Keratinocyte (primary cell): ENCODE results near the gene CSHL1. TPM values are rescaled to one million over a fixed set of nuclear protein-coding genes. Genes with fewer than 3 reads are reported as not detected.

Experiments
- DNase-seq: peaks from one replicate; pipeline ENCODE4 v3.0.0-alpha.2; 2011; ENCODE audit warnings: low read depth, missing footprints, low spot score
- FAIRE-seq: peaks from 2 replicates; lab custom pipeline; 2011; peaks lifted over from hg19 to GRCh38; lab: Jason Lieb, UNC
- H2AFZ ChIP-seq: 2 replicates; pipeline ENCODE4 v1.6.0; 2012; ENCODE audit warnings: low read length, control low read depth, inconsistent platforms; ENCODE audit not compliant: control insufficient read depth
- H3K27ac ChIP-seq: 2 replicates; pipeline ENCODE4 v1.5.1; 2011; ENCODE audit warnings: low read length; ENCODE audit not compliant: control insufficient read depth, insufficient read depth
- H3K27me3 ChIP-seq: 3 replicates; pipeline ENCODE4 v1.6.0; 2011; ENCODE audit warnings: low read length; ENCODE audit not compliant: control insufficient read depth, insufficient read depth; ENCODE audit errors: extremely low read depth
- H3K36me3 ChIP-seq, 2 experiments: 2 replicates in 1 of 2; 3 replicates in 1 of 2; pipeline ENCODE4 v1.5.1; 2011; ENCODE audit warnings: low read length in 2 of 2, mild to moderate bottlenecking in 1 of 2; ENCODE audit not compliant: control insufficient read depth in 2 of 2, insufficient read depth in 2 of 2; ENCODE audit errors: extremely low read depth in 1 of 2
- H3K4me1 ChIP-seq: 3 replicates; pipeline ENCODE4 v1.5.1; 2011; ENCODE audit warnings: low read length; ENCODE audit not compliant: control insufficient read depth, insufficient read depth; ENCODE audit errors: extremely low read depth
- H3K4me2 ChIP-seq: 3 replicates; pipeline ENCODE4 v1.6.0; 2011; ENCODE audit warnings: low read depth, low read length; ENCODE audit not compliant: control insufficient read depth, insufficient read depth; ENCODE audit errors: extremely low read depth
- H3K4me3 ChIP-seq, 3 experiments: fragments of 200-600 bp in 1 of 3; sonication (generic) in 1 of 3; 2 replicates in 2 of 3; 3 replicates in 1 of 3; pipeline ENCODE4 v1.5.1; 2011 to 2016; ENCODE audit warnings: low read length in 3 of 3, mild to moderate bottlenecking in 3 of 3, control low read depth in 2 of 3, inconsistent platforms in 1 of 3, low read depth in 1 of 3, mixed read lengths in 1 of 3, mixed run types in 1 of 3, moderate library complexity in 1 of 3; ENCODE audit not compliant: control insufficient read depth in 2 of 3, insufficient read depth in 2 of 3; ENCODE audit errors: extremely low read depth in 1 of 3
- H3K79me2 ChIP-seq: 2 replicates; pipeline ENCODE4 v1.6.0; 2012; ENCODE audit warnings: low read length; ENCODE audit not compliant: control insufficient read depth, insufficient read depth
- H3K9ac ChIP-seq: 3 replicates; pipeline ENCODE4 v1.6.0; 2011; ENCODE audit warnings: low read length; ENCODE audit not compliant: control insufficient read depth, insufficient read depth; ENCODE audit errors: extremely low read depth
- H3K9me1 ChIP-seq: 3 replicates; pipeline ENCODE4 v1.6.0; 2011; ENCODE audit warnings: low read length; ENCODE audit not compliant: control insufficient read depth, insufficient read depth; ENCODE audit errors: extremely low read depth
- H3K9me3 ChIP-seq: 2 replicates; pipeline ENCODE4 v1.5.1; 2012; ENCODE audit warnings: low read depth, low read length; ENCODE audit not compliant: control insufficient read depth
- H4K20me1 ChIP-seq: 3 replicates; pipeline ENCODE4 v1.6.0; 2011; ENCODE audit warnings: low read length; ENCODE audit not compliant: control insufficient read depth, insufficient read depth; ENCODE audit errors: extremely low read depth
- CTCF ChIP-seq, 3 experiments: IDR thresholded peaks in 1 of 3; conservative IDR thresholded peaks in 1 of 3; optimal IDR thresholded peaks in 1 of 3; 2 replicates in 2 of 3; 3 replicates in 1 of 3; pipeline versions ENCODE3 to v1.5.1; 2011; ENCODE audit warnings: low read length in 3 of 3, mild to moderate bottlenecking in 3 of 3, moderate library complexity in 2 of 3, control low read depth in 1 of 3, inconsistent platforms in 1 of 3; ENCODE audit not compliant: insufficient read depth in 2 of 3; ENCODE audit errors: extremely low read depth in 1 of 3
- EZH2 ChIP-seq: IDR thresholded peaks from one replicate; pipeline ENCODE4 v1.6.1; 2012; ENCODE audit warnings: inconsistent platforms, mild to moderate bottlenecking, low read length, moderate library complexity
- dilution Hi-C: fragments of 300-500 bp; cut with MboI; formaldehyde crosslinking; loops from one replicate; pipeline ENCODE4 v1.7.0; 2020; ENCODE audit warnings: low sequenced_read_pairs; ENCODE audit not compliant: extremely low pct_ligation_motif_present
- polyA plus RNA-seq, 5 experiments: library from polyadenylated mRNA; depleted of rRNA in 3 of 5; stranded (reverse) in 3 of 5; stranded (forward) in 1 of 5; unstranded in 1 of 5; fragments of >200 nt; gene quantifications; 1 replicate in 1 of 5; 2 replicates in 3 of 5; 3 replicates in 1 of 5; pipeline versions ENCODE4 v1.2.1 to v1.2.3, GENCODE V29; 2011 to 2012; ENCODE audit warnings: missing spikeins in 2 of 5, low read depth in 1 of 5, low replicate concordance in 1 of 5

The CSHL1 gene
- polyA plus RNA-seq, 1 donor (not counting 4 experiments of a cell fraction or from before 2014, with no cell fraction given) = not detected

GRCh38 chr17:63947711-63948330, 36.8 kb upstream of the CSHL1 start:
- no peaks in the 10 kb centered on the region for H3K4me1 ChIP-seq
- no peaks in the 10 kb centered on the region for H3K9me1 ChIP-seq
- dilution Hi-C loops = no loop called here
- no peak for FAIRE-seq
- no peaks in the 10 kb centered on the region for H3K36me3 ChIP-seq
- no peak for TF ChIP-seq CTCF (optimal IDR thresholded peaks at IDR 0.05 in 1 of 3, IDR thresholded peaks at IDR 0.05 in 1 of 3, conservative IDR thresholded peaks at IDR 0.05 in 1 of 3; ENCODE audit: extremely low read depth in 1 of 3, insufficient read depth in 2 of 3, low read length in 3 of 3)
- no peaks in the 10 kb centered on the region for H4K20me1 ChIP-seq
- no peak overlapping the region for H2AFZ ChIP-seq
- no peaks in the 10 kb centered on the region for H3K79me2 ChIP-seq
- no peak overlapping the region for H3K27ac ChIP-seq
- no peak overlapping the region for H3K4me2 ChIP-seq
- H3K4me3 ChIP-seq = no peak overlapping the region
- no peak overlapping the region for H3K9ac ChIP-seq
- H3K27me3 ChIP-seq = peaks cover 20% of the 10 kb centered on the region
- H3K9me3 ChIP-seq = no peaks in the 10 kb centered on the region
- DNase-seq = no peak

- TF ChIP-seq EZH2 (no peak), CTCF (optimal IDR thresholded peaks at IDR 0.05 in 1 of 3, IDR thresholded peaks at IDR 0.05 in 1 of 3, conservative IDR thresholded peaks at IDR 0.05 in 1 of 3; ENCODE audit: extremely low read depth in 1 of 3, insufficient read depth in 2 of 3, low read length in 3 of 3) (peak; percentile 39 to 85 (median 82))
- no peak overlapping the region for H3K4me2 ChIP-seq
- H2AFZ ChIP-seq = no peak overlapping the region
- H3K79me2 ChIP-seq = no peaks in the 10 kb centered on the region
- no peak overlapping the region for H3K27ac ChIP-seq
- dilution Hi-C loops = no loop called here
- H3K36me3 ChIP-seq = no peaks in the 10 kb centered on the region
- H3K4me1 ChIP-seq = no peaks in the 10 kb centered on the region
- DNase-seq (no peak), FAIRE-seq (no peak)
- H3K9me1 ChIP-seq = no peaks in the 10 kb centered on the region
- no peaks in the 10 kb centered on the region for H4K20me1 ChIP-seq
- no peaks in the 10 kb centered on the region for H3K9me3 ChIP-seq
- peaks cover 9% of the 10 kb centered on the region for H3K27me3 ChIP-seq
- no peak overlapping the region for H3K9ac ChIP-seq
- H3K4me3 ChIP-seq = no peak overlapping the region
These were observed 35.6 kb upstream of the CSHL1 start for GRCh38 chr17:63946440-63947363.
